NCI-H2107 (cell line): Measurements from ENCODE around the gene DOK7.
"Not testable (repeated sequence)": the region's sequence is repeated elsewhere in the genome, so short reads cannot be mapped to it uniquely, and the experiment has no call there.

Experiments
- DNase-seq: peaks from one replicate; lab custom pipeline; 2025; lab: John Stamatoyannopoulos, UW

Gene DOK7

GRCh38 chr4:3533423-3533820, 70.3 kb downstream of the DOK7 start:
- no peak for DNase-seq

- not testable (repeated sequence) for DNase-seq
Observed at GRCh38 chr4:3535812-3536211, 72.7 kb downstream of the DOK7 start.

GRCh38 chr4:3538906-3539305, 75.8 kb downstream of the DOK7 start:
- not testable (repeated sequence) for DNase-seq

- DNase-seq, result not testable (repeated sequence)
Observed at GRCh38 chr4:3543415-3543814, 80.3 kb downstream of the DOK7 start.
